GM12891 (cell line): ENCODE measurements around the gene UNC45B.

Experiments
- POLR2A ChIP-seq: IDR thresholded peaks from 2 replicates; pipeline ENCODE4 v1.6.1; 2011; ENCODE audit warnings: low read depth, low read length, control low read depth
- POLR2AphosphoS5 ChIP-seq: IDR thresholded peaks from 2 replicates; pipeline ENCODE4 v1.6.1; 2011; ENCODE audit warnings: low read depth, low read length, control low read depth
- TAF1 ChIP-seq: IDR thresholded peaks from 2 replicates; pipeline ENCODE4 v1.6.1; 2011; ENCODE audit warnings: low read depth, low read length, control low read depth

DNA sequence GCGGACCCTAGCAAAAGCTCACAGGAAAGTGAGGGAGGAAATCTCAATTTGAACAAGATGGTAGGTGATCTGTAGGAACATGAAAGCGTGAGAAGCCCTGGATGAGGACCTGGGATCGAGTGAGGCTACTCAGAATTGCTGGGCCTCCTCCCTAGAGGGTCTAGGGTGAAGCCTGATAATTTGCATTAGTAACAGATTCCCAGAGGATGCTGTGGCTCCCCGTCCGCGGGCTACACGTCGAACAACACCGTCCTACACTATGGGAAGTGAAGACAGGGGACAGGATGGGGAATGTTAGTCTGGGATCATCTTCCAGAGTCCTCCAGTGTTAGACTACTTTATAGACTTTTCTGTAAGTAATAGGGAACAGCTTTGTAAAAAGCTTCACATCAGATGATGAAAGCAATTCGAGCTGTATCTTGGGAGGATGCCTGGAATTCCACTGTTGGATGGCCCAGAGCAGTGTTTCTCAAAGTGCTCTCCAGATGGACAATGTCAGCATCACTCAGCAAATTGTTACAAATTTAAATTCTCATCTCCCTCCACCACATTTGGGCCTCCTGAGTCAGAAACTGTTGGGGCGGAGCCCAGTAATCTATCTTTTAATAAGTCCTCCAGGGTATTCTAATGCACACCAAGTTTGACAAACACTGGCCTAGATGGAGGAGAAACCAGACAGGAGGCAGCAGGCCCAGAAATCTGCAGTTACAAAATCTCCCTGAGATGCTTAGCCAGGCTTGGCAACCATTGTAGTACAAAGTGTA lies 19.7 kb upstream of the UNC45B start:
- TF ChIP-seq POLR2A (no peak), POLR2AphosphoS5 (no peak), TAF1 (no peak)
